WTC11 (cell line): ENCODE measurements around the gene KCNMA1. TPM values are rescaled to one million over a fixed set of nuclear protein-coding genes. Genes with fewer than 3 reads are reported as not detected.

Source experiments
- ATAC-seq: fragments of 200-7000 bp; cut with Tn5 transposase; 2 replicates; pipeline ENCODE4 v1.10.0; 2021; ENCODE audit warnings: mild to moderate bottlenecking, moderate library complexity
- CTCF ChIA-PET: fragments of 300-600 bp; sonication (Branson Sonifier 250); formaldehyde crosslinking; loops from one replicate; lab custom pipeline; 2021; ENCODE audit warnings: antibody characterized with exemption; lab: Charles Lee
- POLR2A ChIA-PET: fragments of 350-600 bp; sonication (Branson Sonifier 250); formaldehyde crosslinking; loops from one replicate; lab custom pipeline; 2021; ENCODE audit warnings: antibody characterized with exemption; lab: Charles Lee
- DNase-seq: peaks from one replicate; pipeline ENCODE4 v3.0.0; 2021; ENCODE audit warnings: low spot score
- H3K27ac Mint-ChIP-seq: 2 replicates; pipeline ENCODE4 v1.8.0; 2021; ENCODE audit warnings: mixed read lengths
- H3K27me3 Mint-ChIP-seq: 2 replicates; pipeline ENCODE4 v1.8.0; 2021; ENCODE audit warnings: low read depth, mild to moderate bottlenecking, moderate library complexity, mixed read lengths
- H3K36me3 Mint-ChIP-seq: 2 replicates; pipeline ENCODE4 v1.8.0; 2021; ENCODE audit warnings: mixed read lengths
- H3K4me1 Mint-ChIP-seq: 2 replicates; pipeline ENCODE4 v1.8.0; 2022; ENCODE audit warnings: mixed read lengths
- H3K4me3 Mint-ChIP-seq: 2 replicates; pipeline ENCODE4 v1.8.0; 2021; ENCODE audit warnings: mild to moderate bottlenecking, moderate library complexity, mixed read lengths
- H3K9me3 Mint-ChIP-seq: 2 replicates; pipeline ENCODE4 v1.8.0; 2021; ENCODE audit warnings: mixed read lengths
- ATF1 ChIP-seq: sonication (generic); formaldehyde crosslinking; IDR thresholded peaks from 2 replicates; pipeline ENCODE4 v1.8.1; 2023; ENCODE audit warnings: mild to moderate bottlenecking, moderate library complexity, missing genetic modification reagents
- CBFB ChIP-seq: sonication (generic); formaldehyde crosslinking; IDR thresholded peaks from 2 replicates; pipeline ENCODE4 v1.8.1; 2022; ENCODE audit warnings: mild to moderate bottlenecking, low read depth, missing genetic modification reagents
- ESRRA ChIP-seq: sonication (generic); formaldehyde crosslinking; IDR thresholded peaks from 2 replicates; pipeline ENCODE4 v1.8.1; 2022; ENCODE audit warnings: mild to moderate bottlenecking, missing genetic modification reagents, borderline replicate concordance
- ETV6 ChIP-seq: sonication (generic); formaldehyde crosslinking; IDR thresholded peaks from 2 replicates; pipeline ENCODE4 v1.8.1; 2022; ENCODE audit warnings: mild to moderate bottlenecking, missing genetic modification reagents
- KAT7 ChIP-seq: sonication (generic); formaldehyde crosslinking; IDR thresholded peaks from 2 replicates; pipeline ENCODE4 v1.8.1; 2023; ENCODE audit warnings: missing genetic modification reagents, mild to moderate bottlenecking, borderline replicate concordance
- OVOL2 ChIP-seq: fragments of 250-450 bp; sonication (Bioruptor Pico); IDR thresholded peaks from 2 replicates; pipeline ENCODE4 v1.9.0; 2021; ENCODE audit warnings: mild to moderate bottlenecking, borderline replicate concordance
- TCF7 ChIP-seq: sonication (generic); formaldehyde crosslinking; IDR thresholded peaks from 2 replicates; pipeline ENCODE4 v1.8.0; 2022; ENCODE audit warnings: mild to moderate bottlenecking, low read depth, missing genetic modification reagents, moderate library complexity
- TEAD1 ChIP-seq: sonication (generic); formaldehyde crosslinking; IDR thresholded peaks from 2 replicates; pipeline ENCODE4 v1.8.0; 2022; ENCODE audit warnings: mild to moderate bottlenecking, missing genetic modification reagents
- ZBTB21 ChIP-seq: sonication (generic); formaldehyde crosslinking; IDR thresholded peaks from 2 replicates; pipeline ENCODE4 v1.8.1; 2023; ENCODE audit warnings: mild to moderate bottlenecking, missing genetic modification reagents, borderline replicate concordance
- ZNF121 ChIP-seq: sonication (generic); formaldehyde crosslinking; IDR thresholded peaks from 2 replicates; pipeline ENCODE4 v1.8.0; 2023; ENCODE audit warnings: missing genetic modification reagents
- ZNF138 ChIP-seq: sonication (generic); formaldehyde crosslinking; conservative IDR thresholded peaks from 2 replicates; pipeline ENCODE4 v1.8.1; 2022; ENCODE audit warnings: mild to moderate bottlenecking, moderate library complexity, missing genetic modification reagents
- ZNF232 ChIP-seq: sonication (generic); formaldehyde crosslinking; IDR thresholded peaks from 2 replicates; pipeline ENCODE4 v1.8.0; 2022; ENCODE audit warnings: mild to moderate bottlenecking, missing genetic modification reagents
- ZNF671 ChIP-seq: fragments of 250-450 bp; sonication (Bioruptor Pico); IDR thresholded peaks from 2 replicates; pipeline ENCODE4 v1.8.0; 2021; ENCODE audit warnings: mild to moderate bottlenecking
- total RNA-seq: library from RNA; stranded (reverse); gene quantifications from 3 replicates; pipeline ENCODE4 v1.2.3, GENCODE V29; 2021
- TF ChIP-seq, protein P1 (sequence below): sonication (generic); formaldehyde crosslinking; IDR thresholded peaks from 2 replicates; pipeline ENCODE4 v1.8.0; 2023; ENCODE audit warnings: missing genetic modification reagents
- TF ChIP-seq, protein P2 (sequence below): sonication (generic); formaldehyde crosslinking; IDR thresholded peaks from 2 replicates; pipeline ENCODE4 v1.8.1; 2023; ENCODE audit warnings: mild to moderate bottlenecking, missing genetic modification reagents, moderate library complexity
- TF ChIP-seq, protein P3 (sequence below): sonication (generic); formaldehyde crosslinking; IDR thresholded peaks from 2 replicates; pipeline ENCODE4 v1.8.1; 2023; ENCODE audit warnings: mild to moderate bottlenecking, missing genetic modification reagents, borderline replicate concordance
- TF ChIP-seq, protein P4 (sequence below): sonication (generic); formaldehyde crosslinking; IDR thresholded peaks from 2 replicates; pipeline ENCODE4 v1.8.1; 2022; ENCODE audit warnings: low read depth, missing genetic modification reagents, borderline replicate concordance

Gene KCNMA1
- total RNA-seq, 1 experiment from 2014 or later, result 7.3 TPM

DNA sequence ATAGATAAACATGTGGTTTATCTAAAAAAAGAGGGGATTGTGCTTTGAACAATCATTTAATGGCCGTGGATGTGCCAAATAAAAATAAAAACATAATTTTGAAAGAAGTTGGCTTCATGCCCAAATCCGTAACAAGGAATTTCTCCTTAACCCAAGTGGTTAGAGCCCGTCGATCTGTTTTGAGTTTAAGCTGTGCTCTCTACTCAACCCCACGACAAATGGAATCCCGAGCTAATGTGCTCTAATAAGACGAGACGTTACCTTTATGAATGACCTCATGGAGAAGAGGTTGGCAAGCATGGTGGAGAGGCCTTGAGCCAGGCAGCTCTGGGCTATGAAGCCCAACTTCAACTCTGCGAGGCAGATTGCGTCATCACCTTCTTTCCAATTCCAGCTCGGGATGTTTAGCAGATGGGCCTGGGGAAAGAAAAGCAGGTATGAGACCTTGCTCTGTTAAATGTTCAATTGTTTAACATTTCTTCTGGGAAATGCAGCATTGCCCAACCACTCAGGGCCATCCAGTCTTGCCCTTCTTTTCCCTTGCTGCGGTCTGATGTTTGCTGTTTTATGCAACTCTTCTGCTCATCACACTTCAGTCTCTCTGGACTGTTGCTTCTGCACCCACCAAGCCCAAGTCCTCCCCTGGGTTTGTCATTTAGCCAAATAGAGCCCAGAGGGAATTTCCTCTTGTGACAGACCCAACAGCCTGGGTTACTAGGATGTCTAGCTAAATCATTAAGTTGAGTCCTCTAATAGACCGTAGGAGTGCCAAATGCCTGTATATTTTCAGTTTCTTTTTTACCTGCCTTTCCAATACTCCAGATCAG lies 564.6 kb downstream of the KCNMA1 start:
- Mint-ChIP-seq H3K27me3 (no peaks in the 10 kb centered on the region; the same call in 1 of the 2 replicates), H3K36me3 (no peaks in the 10 kb centered on the region), H3K4me1 (peaks cover 10% of the 10 kb centered on the region; the same call in 1 of the 2 replicates), H3K27ac (no peak overlapping the region), H3K9me3 (no peaks in the 10 kb centered on the region)
- no peak for DNase-seq
- POLR2A ChIA-PET, result no interaction called here
- CTCF ChIA-PET, result no interaction called here
- no peak for ATAC-seq
- TF ChIP-seq, protein P1, sequence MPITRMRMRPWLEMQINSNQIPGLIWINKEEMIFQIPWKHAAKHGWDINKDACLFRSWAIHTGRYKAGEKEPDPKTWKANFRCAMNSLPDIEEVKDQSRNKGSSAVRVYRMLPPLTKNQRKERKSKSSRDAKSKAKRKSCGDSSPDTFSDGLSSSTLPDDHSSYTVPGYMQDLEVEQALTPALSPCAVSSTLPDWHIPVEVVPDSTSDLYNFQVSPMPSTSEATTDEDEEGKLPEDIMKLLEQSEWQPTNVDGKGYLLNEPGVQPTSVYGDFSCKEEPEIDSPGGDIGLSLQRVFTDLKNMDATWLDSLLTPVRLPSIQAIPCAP, result no peak
- TF ChIP-seq ETV6 (CRISPR knock-in tag) (no peak), TCF7 (CRISPR knock-in tag) (no peak)
- TF ChIP-seq, all 79 proteins: peak for 0
- H3K4me3 Mint-ChIP-seq, result no peak overlapping the region

DNA sequence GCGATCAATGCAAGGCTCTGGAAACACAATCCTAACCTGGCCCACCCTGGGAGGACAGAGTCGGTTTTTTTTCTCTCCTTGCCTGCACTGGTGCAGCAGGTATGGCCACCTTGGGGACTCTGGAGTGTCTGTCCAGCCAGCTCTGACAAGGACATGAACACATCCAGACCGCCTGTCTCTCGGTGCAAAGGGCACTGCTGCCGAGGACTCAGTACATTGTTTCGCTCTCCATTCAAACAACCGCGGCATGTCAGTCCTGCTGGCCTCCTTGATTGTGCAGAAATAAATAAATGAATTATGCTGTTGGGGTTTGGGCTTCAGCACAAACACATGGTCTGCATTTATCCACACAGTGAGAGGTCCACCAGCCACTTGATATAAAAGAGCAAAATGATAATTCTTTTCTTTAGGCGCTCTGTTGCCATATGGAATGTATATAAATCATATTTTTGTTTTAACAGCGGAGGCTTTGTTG lies 565.2 kb downstream of the KCNMA1 start:
- no peaks in the 10 kb centered on the region for H3K9me3 Mint-ChIP-seq
- CTCF ChIA-PET, result no interaction called here
- no peak overlapping the region for H3K27ac Mint-ChIP-seq
- DNase-seq (no peak), ATAC-seq (no peak)
- TF ChIP-seq OVOL2 (CRISPR knock-in tag) (no peak), ATF1 (CRISPR knock-in tag) (no peak), CBFB (CRISPR knock-in tag) (no peak), ESRRA (CRISPR knock-in tag) (no peak), ZNF121 (CRISPR knock-in tag) (no peak), TEAD1 (CRISPR knock-in tag) (no peak), KAT7 (CRISPR knock-in tag) (no peak), ZNF138 (no peak), ZNF232 (no peak), ZNF671 (CRISPR knock-in tag) (no peak), ZBTB21 (no peak)
- TF ChIP-seq, protein P2, sequence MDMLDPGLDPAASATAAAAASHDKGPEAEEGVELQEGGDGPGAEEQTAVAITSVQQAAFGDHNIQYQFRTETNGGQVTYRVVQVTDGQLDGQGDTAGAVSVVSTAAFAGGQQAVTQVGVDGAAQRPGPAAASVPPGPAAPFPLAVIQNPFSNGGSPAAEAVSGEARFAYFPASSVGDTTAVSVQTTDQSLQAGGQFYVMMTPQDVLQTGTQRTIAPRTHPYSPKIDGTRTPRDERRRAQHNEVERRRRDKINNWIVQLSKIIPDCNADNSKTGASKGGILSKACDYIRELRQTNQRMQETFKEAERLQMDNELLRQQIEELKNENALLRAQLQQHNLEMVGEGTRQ (CRISPR knock-in tag), result no peak
- TF ChIP-seq, protein P3, sequence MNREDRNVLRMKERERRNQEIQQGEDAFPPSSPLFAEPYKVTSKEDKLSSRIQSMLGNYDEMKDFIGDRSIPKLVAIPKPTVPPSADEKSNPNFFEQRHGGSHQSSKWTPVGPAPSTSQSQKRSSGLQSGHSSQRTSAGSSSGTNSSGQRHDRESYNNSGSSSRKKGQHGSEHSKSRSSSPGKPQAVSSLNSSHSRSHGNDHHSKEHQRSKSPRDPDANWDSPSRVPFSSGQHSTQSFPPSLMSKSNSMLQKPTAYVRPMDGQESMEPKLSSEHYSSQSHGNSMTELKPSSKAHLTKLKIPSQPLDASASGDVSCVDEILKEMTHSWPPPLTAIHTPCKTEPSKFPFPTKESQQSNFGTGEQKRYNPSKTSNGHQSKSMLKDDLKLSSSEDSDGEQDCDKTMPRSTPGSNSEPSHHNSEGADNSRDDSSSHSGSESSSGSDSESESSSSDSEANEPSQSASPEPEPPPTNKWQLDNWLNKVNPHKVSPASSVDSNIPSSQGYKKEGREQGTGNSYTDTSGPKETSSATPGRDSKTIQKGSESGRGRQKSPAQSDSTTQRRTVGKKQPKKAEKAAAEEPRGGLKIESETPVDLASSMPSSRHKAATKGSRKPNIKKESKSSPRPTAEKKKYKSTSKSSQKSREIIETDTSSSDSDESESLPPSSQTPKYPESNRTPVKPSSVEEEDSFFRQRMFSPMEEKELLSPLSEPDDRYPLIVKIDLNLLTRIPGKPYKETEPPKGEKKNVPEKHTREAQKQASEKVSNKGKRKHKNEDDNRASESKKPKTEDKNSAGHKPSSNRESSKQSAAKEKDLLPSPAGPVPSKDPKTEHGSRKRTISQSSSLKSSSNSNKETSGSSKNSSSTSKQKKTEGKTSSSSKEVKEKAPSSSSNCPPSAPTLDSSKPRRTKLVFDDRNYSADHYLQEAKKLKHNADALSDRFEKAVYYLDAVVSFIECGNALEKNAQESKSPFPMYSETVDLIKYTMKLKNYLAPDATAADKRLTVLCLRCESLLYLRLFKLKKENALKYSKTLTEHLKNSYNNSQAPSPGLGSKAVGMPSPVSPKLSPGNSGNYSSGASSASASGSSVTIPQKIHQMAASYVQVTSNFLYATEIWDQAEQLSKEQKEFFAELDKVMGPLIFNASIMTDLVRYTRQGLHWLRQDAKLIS (CRISPR knock-in tag), result no peak
- TF ChIP-seq, protein P4, sequence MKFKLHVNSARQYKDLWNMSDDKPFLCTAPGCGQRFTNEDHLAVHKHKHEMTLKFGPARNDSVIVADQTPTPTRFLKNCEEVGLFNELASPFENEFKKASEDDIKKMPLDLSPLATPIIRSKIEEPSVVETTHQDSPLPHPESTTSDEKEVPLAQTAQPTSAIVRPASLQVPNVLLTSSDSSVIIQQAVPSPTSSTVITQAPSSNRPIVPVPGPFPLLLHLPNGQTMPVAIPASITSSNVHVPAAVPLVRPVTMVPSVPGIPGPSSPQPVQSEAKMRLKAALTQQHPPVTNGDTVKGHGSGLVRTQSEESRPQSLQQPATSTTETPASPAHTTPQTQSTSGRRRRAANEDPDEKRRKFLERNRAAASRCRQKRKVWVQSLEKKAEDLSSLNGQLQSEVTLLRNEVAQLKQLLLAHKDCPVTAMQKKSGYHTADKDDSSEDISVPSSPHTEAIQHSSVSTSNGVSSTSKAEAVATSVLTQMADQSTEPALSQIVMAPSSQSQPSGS, result no peak
- POLR2A ChIA-PET, result no interaction called here
- peaks cover 7% of the 10 kb centered on the region; the same call in 1 of the 2 replicates for H3K4me1 Mint-ChIP-seq
- no peaks in the 10 kb centered on the region; the same call in 1 of the 2 replicates for H3K27me3 Mint-ChIP-seq
- no peaks in the 10 kb centered on the region for H3K36me3 Mint-ChIP-seq
- no peak overlapping the region for H3K4me3 Mint-ChIP-seq
